Central memory CD4-positive, alpha-beta T cell (primary cell): ENCODE data around the gene TCTN1.
"Not testable (repeated sequence)": the region's sequence is repeated elsewhere in the genome, so short reads cannot be mapped to it uniquely, and the experiment has no call there.

Experiments used
- DNase-seq: peaks from one replicate; pipeline ENCODE4 v3.0.0; 2022
- total RNA-seq, 3 experiments: gene quantifications; one replicate each; lab custom pipeline; 2026; lab: John Stamatoyannopoulos, UW

TCTN1 gene
- total RNA-seq = 3.0 to 10.6 (median 7.6) reads per million in 3 experiments

- DNase-seq = peak; percentile 93
Measured at GRCh38 chr12:110613771-110614684, at the start of gene TCTN1. Gene TCTN1 (plus strand): TSS chr12:110614129. CDS start chr12:110614183, 54 bp downstream.

GRCh38 chr12:110564471-110564991 is 49.4 kb upstream of the TCTN1 start:
- no peak for DNase-seq

- no peak for DNase-seq
Measured at GRCh38 chr12:110565894-110566871, 47.7 kb upstream of the TCTN1 start.

- DNase-seq = no peak
Measured at GRCh38 chr12:110566993-110567392, 46.9 kb upstream of the TCTN1 start.

GRCh38 chr12:110568752-110569151 is 45.2 kb upstream of the TCTN1 start:
- DNase-seq = no peak

GRCh38 chr12:110569838-110570237 is 44.1 kb upstream of the TCTN1 start:
- DNase-seq = not testable (repeated sequence)

- not testable (repeated sequence) for DNase-seq
Measured at GRCh38 chr12:110570798-110571197, 43.1 kb upstream of the TCTN1 start.

- no peak for DNase-seq
Measured at GRCh38 chr12:110574044-110574443, 39.9 kb upstream of the TCTN1 start.

GRCh38 chr12:110574717-110575230 is 39.2 kb upstream of the TCTN1 start:
- DNase-seq = not testable (repeated sequence)

- no peak for DNase-seq
Measured at GRCh38 chr12:110575326-110575725, 38.6 kb upstream of the TCTN1 start.

GRCh38 chr12:110576504-110576903 is 37.4 kb upstream of the TCTN1 start:
- DNase-seq = no peak

GRCh38 chr12:110577864-110578693 is 35.9 kb upstream of the TCTN1 start:
- DNase-seq = peak; percentile 21

- DNase-seq = no peak
Measured at GRCh38 chr12:110578694-110579534, 35.0 kb upstream of the TCTN1 start.

GRCh38 chr12:110579535-110580253 is 34.2 kb upstream of the TCTN1 start:
- DNase-seq = no peak

GRCh38 chr12:110581931-110582275 is 32.0 kb upstream of the TCTN1 start:
- DNase-seq = no peak

GRCh38 chr12:110582276-110583136 is 31.4 kb upstream of the TCTN1 start:
- peak; percentile 74 for DNase-seq

- DNase-seq = peak; percentile 92
Measured at GRCh38 chr12:110583137-110584059, 30.5 kb upstream of the TCTN1 start, which contains the start of gene PPTC7. Gene PPTC7 (minus strand): TSS chr12:110583318. CDS start chr12:110583031, 287 bp downstream.
